ENCODE measurements around the gene KCNE3. TPM values are rescaled to one million over a fixed set of nuclear protein-coding genes. Genes with fewer than 3 reads are reported as not detected.
A peak's percentile ranks its signal among the peaks of the same experiment; 100 is the strongest.

The KCNE3 gene
- total and polyA plus RNA-seq, 2 of the 13 experiments (the other 11 are each of a cell fraction or from before 2014, with no cell fraction given), result 0.33 to 2.2 TPM

- TF ChIP-seq TRIM24 (CRISPR knock-in tag; IDR thresholded peaks at IDR 0.05) (no peak), SMARCC2 (IDR thresholded peaks at IDR 0.05) (no peak), POGZ (CRISPR knock-in tag; IDR thresholded peaks at IDR 0.05) (no peak), ZNF687 (CRISPR knock-in tag; IDR thresholded peaks at IDR 0.05) (no peak)
Observed at GRCh38 chr11:74494916-74495315, 27.6 kb upstream of the KCNE3 start (continued).

- DNase-seq (ENCODE audit: low spot score) (no peak), ATAC-seq (peak; percentile 2; the same call in 1 of the 3 replicates), FAIRE-seq (no peak)
- Histone ChIP-seq H3K4me2 (ENCODE audit: low read depth, low read length) (peak overlapping the region; percentile 100), H3K9ac (ENCODE audit: insufficient read depth, low read depth, low read length) (peak overlapping the region; percentile 91), H3K27ac (ENCODE audit: extremely low read length, insufficient read depth, low read length) (peak overlapping the region; percentile 92), H2AFZ (ENCODE audit: low read length) (peak overlapping the region; percentile 72), H3K4me3 (replicated peaks in 1 of 3; ENCODE audit: insufficient read depth in 1 of 3, low read depth in 2 of 3, low read length in 3 of 3) (peak overlapping the region; percentile 73 to 86 (median 80)), H3K79me2 (ENCODE audit: insufficient read depth, low read length) (no peaks in the 10 kb centered on the region), H3K27me3 (ENCODE audit: control insufficient read depth in 1 of 2, insufficient read depth in 2 of 2, low read length in 2 of 2) (no peaks in the 10 kb centered on the region; a peak in 1 of 5 replicates), H3K36me3 (replicated peaks in 1 of 2; ENCODE audit: control insufficient read depth in 1 of 2, insufficient read depth in 2 of 2, low read length in 2 of 2) (no peaks in the 10 kb centered on the region), H4K20me1 (ENCODE audit: insufficient read depth, low read length) (no peaks in the 10 kb centered on the region), H3K4me1 (ENCODE audit: insufficient read depth, low read length) (peaks cover 7% of the 10 kb centered on the region), H3K9me3 (ENCODE audit: low read length) (no peaks in the 10 kb centered on the region)
- in situ Hi-C loops (cut with HindIII; ENCODE audit: extremely low pct_ligation_motif_present, low pct_unique_long_range_greater_than_20kb), result no loop called here
- under 1% methylated on average over 14 of the region's 14 CpGs for WGBS (ENCODE audit: low lambda C conversion rate)
- ChIA-PET CTCF (ENCODE audit: low intra/inter-chr PET ratio, low total read pairs) (no interaction called here), POLR2A (interaction anchor here (0.9 to 2.7 kb wide), 12 partner anchors 9 to 512 kb away, joined by 3 to 52 read pairs (median 4); partner anchors contain the start of genes PGM2L1, POLD3 and UCP2)
- TSS peak; percentile 73 for BruUV-seq (replicated peaks)
- intact Hi-C loops (cut with micrococcal nuclease; ENCODE audit: unreplicated experiment), result no loop called here
- TF ChIP-seq PRDM15 (CRISPR knock-in tag; IDR thresholded peaks at IDR 0.05) (peak; percentile 62; the same call in 1 of the 2 replicates), ZNF709 (CRISPR knock-in tag; IDR thresholded peaks at IDR 0.05) (0 out of 2 replicates have a peak, but pooled peaks have one; percentile 65), FOSL1 (CRISPR knock-in tag; IDR thresholded peaks at IDR 0.05; ENCODE audit: borderline replicate concordance) (0 out of 2 replicates have a peak, but pooled peaks have one; percentile 0), ZNF350 (CRISPR knock-in tag; IDR thresholded peaks at IDR 0.05; ENCODE audit: borderline replicate concordance, low read depth) (0 out of 2 replicates have a peak, but pooled peaks have one; percentile 10), CERS6 (CRISPR knock-in tag; IDR thresholded peaks at IDR 0.05) (no peak), ZNF18 (CRISPR knock-in tag; IDR thresholded peaks at IDR 0.05; ENCODE audit: insufficient replicate concordance) (peak; percentile 52)
Observed at GRCh38 chr11:74493791-74494630, 26.7 kb upstream of the KCNE3 start.

Measured in HepG2 (cell line).